Jurkat, Clone E6-1 (cell line): ENCODE results near the gene NELFCD.
"Not testable (repeated sequence)": the region's sequence is repeated elsewhere in the genome, so short reads cannot be mapped to it uniquely, and the experiment has no call there.

ENCODE experiments used
- DNase-seq: peaks from one replicate; pipeline ENCODE4 v3.0.0-alpha.2; 2011; ENCODE audit warnings: low read depth, low spot score
- H3K4me3 ChIP-seq: 2 replicates; pipeline ENCODE4 v1.5.1; 2011; ENCODE audit warnings: mild to moderate bottlenecking, low read length, control low read depth, moderate library complexity

The NELFCD gene

GRCh38 chr20:59033616-59034165, 52.6 kb downstream of the NELFCD start:
- H3K4me3 ChIP-seq, result no peak overlapping the region
- DNase-seq, result no peak

GRCh38 chr20:59035381-59035780, 54.3 kb downstream of the NELFCD start:
- no peak for DNase-seq
- H3K4me3 ChIP-seq, result no peak overlapping the region

- H3K4me3 ChIP-seq, result no peak overlapping the region
- no peak for DNase-seq
Observed at GRCh38 chr20:59037386-59037785, 56.3 kb downstream of the NELFCD start.

- no peak overlapping the region for H3K4me3 ChIP-seq
- peak; percentile 16 for DNase-seq
Observed at GRCh38 chr20:59039233-59039632, 58.2 kb downstream of the NELFCD start.

- DNase-seq, result no peak
- no peak overlapping the region; the same call in 1 of the 2 replicates for H3K4me3 ChIP-seq
Observed at GRCh38 chr20:59040667-59041066, 59.6 kb downstream of the NELFCD start.

GRCh38 chr20:59041487-59041886, 60.4 kb downstream of the NELFCD start:
- DNase-seq, result not testable (repeated sequence)
- H3K4me3 ChIP-seq, result peak overlapping the region; percentile 83

GRCh38 chr20:59042151-59042795, 61.2 kb downstream of the NELFCD start, which contains the start of gene PRELID3B:
Gene PRELID3B (minus strand): TSS chr20:59042786. CDS start chr20:59042730, 56 bp downstream.
- no peak for DNase-seq
- H3K4me3 ChIP-seq, result peak within 1 kb of the TSS; percentile 83

- peak; percentile 81 for DNase-seq
- peak overlapping the region; percentile 83 for H3K4me3 ChIP-seq
Observed at GRCh38 chr20:59042796-59043631, 62.0 kb downstream of the NELFCD start.

- no peak for DNase-seq
- H3K4me3 ChIP-seq, result no peak overlapping the region; the same call in 1 of the 2 replicates
Observed at GRCh38 chr20:59043698-59044097, 62.6 kb downstream of the NELFCD start.

- no peak for DNase-seq
- H3K4me3 ChIP-seq, result no peak overlapping the region
Observed at GRCh38 chr20:59044295-59044694, 63.2 kb downstream of the NELFCD start.
